ENCODE data around the gene GOLGA2. TPM values are rescaled to one million over a fixed set of nuclear protein-coding genes. Genes with fewer than 3 reads are reported as not detected.

The GOLGA2 gene
- total and polyA plus RNA-seq, 2 donors (not counting 1 experiment from before 2014, with no cell fraction given) = 23.2 to 87.3 TPM

GRCh38 chr9:128298535-128299482 is 23.0 kb upstream of the GOLGA2 start:
- CTCF ChIA-PET = interaction anchor here (1.6 kb wide), 1 partner anchor 63 kb away, joined by 6 read pairs; no protein-coding TSS in a partner anchor
- ATAC-seq (ENCODE audit: low read depth) (no peak), DNase-seq (no peak)
- Mint-ChIP-seq H3K27me3 (no peaks in the 10 kb centered on the region), H3K27ac (no peak overlapping the region), H3K4me1 (no peaks in the 10 kb centered on the region), H3K4me3 (no peak overlapping the region), H3K9me3 (ENCODE audit: insufficient read depth) (no peaks in the 10 kb centered on the region)
- no peaks in the 10 kb centered on the region for H3K9me3 ChIP-seq (ENCODE audit: control extremely low read depth in 1 of 3, control insufficient read depth in 2 of 3, insufficient read depth in 1 of 3, low read length in 2 of 3)
- no peaks in the 10 kb centered on the region for H3K4me1 ChIP-seq (ENCODE audit: control insufficient read depth in 2 of 2, insufficient read depth in 2 of 2, low read length in 2 of 2)
- no peak overlapping the region for H3K9ac ChIP-seq (ENCODE audit: low read length)
- no peaks in the 10 kb centered on the region for H4K20me1 ChIP-seq (ENCODE audit: control insufficient read depth, insufficient read depth, low read length, poor library complexity, severe bottlenecking)
- POLR2A ChIA-PET = no interaction called here
- H3K36me3 ChIP-seq (replicated peaks in 1 of 2; ENCODE audit: control extremely low read depth in 1 of 2, control insufficient read depth in 1 of 2, extremely low read depth in 1 of 2, insufficient read depth in 2 of 2, low read length in 1 of 2) = no peaks in the 10 kb centered on the region
- H3K4me3 ChIP-seq (ENCODE audit: control extremely low read depth in 1 of 5, extremely low read depth in 1 of 5, insufficient read depth in 1 of 5, low read depth in 2 of 5, low read length in 4 of 5) = no peak overlapping the region
- no peaks in the 10 kb centered on the region for H3K27me3 ChIP-seq (replicated peaks in 1 of 4; ENCODE audit: control extremely low read depth in 1 of 4, control insufficient read depth in 3 of 4, insufficient read depth in 4 of 4, low read length in 3 of 4)
- no peaks in the 10 kb centered on the region for H3K79me2 ChIP-seq (ENCODE audit: control insufficient read depth, insufficient read depth, low read length)
- intact Hi-C loops (cut with micrococcal nuclease) = loop anchor here (10.0 kb wide), 1 partner anchor 116 kb away; no protein-coding TSS in a partner anchor
- 98% methylated on average over 9 of the region's 20 CpGs for WGBS (ENCODE audit: insufficient coverage)
- H3K4me2 ChIP-seq (replicated peaks; ENCODE audit: low read depth, low read length, poor library complexity, severe bottlenecking) = no peak overlapping the region
- no peak overlapping the region for H3K27ac ChIP-seq (ENCODE audit: low read length in 2 of 2)
- TF ChIP-seq EZH2 (IDR thresholded peaks at IDR 0.05; ENCODE audit: borderline replicate concordance, insufficient read depth, low read depth, low read length, poor library complexity, severe bottlenecking) (no peak), CTCF (IDR thresholded peaks at IDR 0.05) (no peak)
- no peak overlapping the region for H2AFZ ChIP-seq (ENCODE audit: insufficient read depth, low read depth, low read length, poor library complexity, severe bottlenecking)
